ENCODE data around the gene BUD13. TPM values are rescaled to one million over a fixed set of nuclear protein-coding genes. Genes with fewer than 3 reads are reported as not detected.
A peak's percentile ranks its signal among the peaks of the same experiment; 100 is the strongest.

The BUD13 gene, protein sequence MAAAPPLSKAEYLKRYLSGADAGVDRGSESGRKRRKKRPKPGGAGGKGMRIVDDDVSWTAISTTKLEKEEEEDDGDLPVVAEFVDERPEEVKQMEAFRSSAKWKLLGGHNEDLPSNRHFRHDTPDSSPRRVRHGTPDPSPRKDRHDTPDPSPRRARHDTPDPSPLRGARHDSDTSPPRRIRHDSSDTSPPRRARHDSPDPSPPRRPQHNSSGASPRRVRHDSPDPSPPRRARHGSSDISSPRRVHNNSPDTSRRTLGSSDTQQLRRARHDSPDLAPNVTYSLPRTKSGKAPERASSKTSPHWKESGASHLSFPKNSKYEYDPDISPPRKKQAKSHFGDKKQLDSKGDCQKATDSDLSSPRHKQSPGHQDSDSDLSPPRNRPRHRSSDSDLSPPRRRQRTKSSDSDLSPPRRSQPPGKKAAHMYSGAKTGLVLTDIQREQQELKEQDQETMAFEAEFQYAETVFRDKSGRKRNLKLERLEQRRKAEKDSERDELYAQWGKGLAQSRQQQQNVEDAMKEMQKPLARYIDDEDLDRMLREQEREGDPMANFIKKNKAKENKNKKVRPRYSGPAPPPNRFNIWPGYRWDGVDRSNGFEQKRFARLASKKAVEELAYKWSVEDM
- 38.7 and 39.4 TPM in 2 replicates for total RNA-seq (2021)
- Bru-seq, nascent RNA = percentile 93 among the genes with signal in this experiment
- BruChase-seq, experiment 1, labeled RNA remaining after a 2-hour chase = percentile 85 among the genes with signal in this experiment
- percentile 74 among the genes with signal in this experiment for BruChase-seq, experiment 2, labeled RNA remaining after a 6-hour chase
- long read RNA-seq, transcript BUD13-201 (10 exons, 2,196 nt) = major isoform, 29 of 39 reads
- long read RNA-seq, partial matches to known transcripts = 4 of 39 reads
- long read RNA-seq, other reads (novel, unspliced or antisense) = 6 of 39 reads

DNA sequence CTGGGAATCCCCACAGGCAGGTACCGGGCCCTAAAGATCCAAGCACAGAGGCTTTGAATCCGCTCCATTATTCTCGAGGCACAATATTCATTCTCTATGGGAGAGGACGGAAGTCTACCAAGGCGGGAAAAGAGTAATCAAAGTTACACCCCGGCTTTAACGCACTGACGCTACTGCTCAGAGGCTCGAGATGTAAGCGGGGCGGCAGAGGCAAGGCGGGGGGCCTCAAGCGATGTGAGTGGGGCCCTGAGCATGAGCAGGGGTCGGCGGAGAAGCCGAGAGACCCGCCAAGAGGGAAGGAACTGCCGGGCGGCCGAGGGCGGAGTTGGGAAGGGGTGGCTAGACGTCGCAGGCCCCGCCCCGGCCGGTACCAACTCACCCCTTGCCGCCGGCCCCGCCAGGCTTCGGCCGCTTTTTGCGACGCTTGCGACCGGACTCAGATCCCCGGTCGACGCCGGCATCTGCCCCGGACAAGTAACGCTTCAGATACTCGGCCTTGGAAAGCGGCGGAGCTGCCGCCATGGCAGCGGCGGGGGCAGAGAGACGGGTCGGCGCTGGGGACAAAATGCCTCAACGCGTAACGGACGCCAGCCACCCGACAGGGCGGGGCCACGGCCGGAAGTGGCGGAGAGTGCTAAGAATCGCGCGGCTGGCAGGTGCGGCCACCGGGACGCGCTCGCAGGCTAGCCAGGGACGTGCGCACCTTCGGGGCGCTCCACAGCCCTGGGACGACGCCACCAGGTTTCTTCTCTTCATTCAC lies at the start of gene BUD13:
Gene BUD13, minus strand, starts transcription at position 545 of the 760 bp plus-strand sequence. Its CDS starts 23 bp downstream, at position 522.
- Histone ChIP-seq H3K4me3 (ENCODE audit: low read depth, low read length, poor library complexity, severe bottlenecking) (peak within 1 kb of the TSS; percentile 58), H3K36me3 (ENCODE audit: insufficient read depth, low read length, poor library complexity, severe bottlenecking) (peaks cover 25% of the 10 kb centered on the region), H3K27ac (ENCODE audit: low read depth, low read length, poor library complexity, severe bottlenecking) (peak within 1 kb of the TSS; percentile 88), H3K9me3 (ENCODE audit: low read depth, low read length, poor library complexity, severe bottlenecking) (no peaks in the 10 kb centered on the region), H3K27me3 (replicated peaks; ENCODE audit: insufficient read depth, low read depth, low read length, poor library complexity) (no peaks in the 10 kb centered on the region), H3K4me1 (ENCODE audit: insufficient read depth, low read length, poor library complexity, severe bottlenecking) (peaks cover 20% of the 10 kb centered on the region)
- CTCF ChIA-PET = no interaction called here
- no TSS peak for BruUV-seq (replicated peaks)
- no peak for TF ChIP-seq EZH2 (IDR thresholded peaks at IDR 0.05; ENCODE audit: borderline replicate concordance, low read depth, low read length, poor library complexity, severe bottlenecking)
- TF ChIP-seq, protein P1, sequence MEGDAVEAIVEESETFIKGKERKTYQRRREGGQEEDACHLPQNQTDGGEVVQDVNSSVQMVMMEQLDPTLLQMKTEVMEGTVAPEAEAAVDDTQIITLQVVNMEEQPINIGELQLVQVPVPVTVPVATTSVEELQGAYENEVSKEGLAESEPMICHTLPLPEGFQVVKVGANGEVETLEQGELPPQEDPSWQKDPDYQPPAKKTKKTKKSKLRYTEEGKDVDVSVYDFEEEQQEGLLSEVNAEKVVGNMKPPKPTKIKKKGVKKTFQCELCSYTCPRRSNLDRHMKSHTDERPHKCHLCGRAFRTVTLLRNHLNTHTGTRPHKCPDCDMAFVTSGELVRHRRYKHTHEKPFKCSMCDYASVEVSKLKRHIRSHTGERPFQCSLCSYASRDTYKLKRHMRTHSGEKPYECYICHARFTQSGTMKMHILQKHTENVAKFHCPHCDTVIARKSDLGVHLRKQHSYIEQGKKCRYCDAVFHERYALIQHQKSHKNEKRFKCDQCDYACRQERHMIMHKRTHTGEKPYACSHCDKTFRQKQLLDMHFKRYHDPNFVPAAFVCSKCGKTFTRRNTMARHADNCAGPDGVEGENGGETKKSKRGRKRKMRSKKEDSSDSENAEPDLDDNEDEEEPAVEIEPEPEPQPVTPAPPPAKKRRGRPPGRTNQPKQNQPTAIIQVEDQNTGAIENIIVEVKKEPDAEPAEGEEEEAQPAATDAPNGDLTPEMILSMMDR (conservative IDR thresholded peaks at IDR 0.05; ENCODE audit: low read depth, low read length) = no peak
- intact Hi-C loops (cut with micrococcal nuclease; ENCODE audit: unreplicated experiment) = loop anchor here (5.0 kb wide), 1 partner anchor 335 kb away; no protein-coding TSS in a partner anchor
- DNase-seq (ENCODE audit: low spot score) = peak; percentile 94
- POLR2A ChIA-PET (ENCODE audit: low non-redundant PET) = interaction anchor here (0.7 kb wide), 1 partner anchor 373 kb away, joined by 3 read pairs; no protein-coding TSS in a partner anchor

GRCh38 chr11:116822575-116822974 lies 49.8 kb upstream of the BUD13 start:
- TF ChIP-seq EZH2 (IDR thresholded peaks at IDR 0.05; ENCODE audit: borderline replicate concordance, low read depth, low read length, poor library complexity, severe bottlenecking) = no peak
- TF ChIP-seq, protein P1 (conservative IDR thresholded peaks at IDR 0.05; ENCODE audit: low read depth, low read length) = no peak
- no peaks in the 10 kb centered on the region for H3K9me3 ChIP-seq (ENCODE audit: low read depth, low read length, poor library complexity, severe bottlenecking)
- CTCF ChIA-PET = no interaction called here
- no peaks in the 10 kb centered on the region for H3K27me3 ChIP-seq (replicated peaks; ENCODE audit: insufficient read depth, low read depth, low read length, poor library complexity)
- H3K4me1 ChIP-seq (ENCODE audit: insufficient read depth, low read length, poor library complexity, severe bottlenecking) = no peaks in the 10 kb centered on the region
- no peak for DNase-seq (ENCODE audit: low spot score)
- intact Hi-C loops (cut with micrococcal nuclease; ENCODE audit: unreplicated experiment) = no loop called here
- H3K27ac ChIP-seq (ENCODE audit: low read depth, low read length, poor library complexity, severe bottlenecking) = no peak overlapping the region
- POLR2A ChIA-PET (ENCODE audit: low non-redundant PET) = no interaction called here
- H3K36me3 ChIP-seq (ENCODE audit: insufficient read depth, low read length, poor library complexity, severe bottlenecking) = no peaks in the 10 kb centered on the region
- no peak overlapping the region for H3K4me3 ChIP-seq (ENCODE audit: low read depth, low read length, poor library complexity, severe bottlenecking)
- BruUV-seq (replicated peaks) = no TSS peak
